HCT116 (cell line): ENCODE measurements around the gene PRKG1. TPM values are rescaled to one million over a fixed set of nuclear protein-coding genes. Genes with fewer than 3 reads are reported as not detected.

Experiments
- ATAC-seq: fragments of 200-7000 bp; cut with Tn5 transposase; 2 replicates; pipeline ENCODE4 v1.9.1; 2020; ENCODE audit warnings: mild to moderate bottlenecking, moderate library complexity
- BruUV-seq: library from RNA; stranded (reverse); fragments of 400-500 nt; replicated peaks from 2 replicates; lab custom pipeline; 2021; lab: Mats Ljungman, UMichigan
- CTCF ChIA-PET: fragments of 300-600 bp; sonication (Branson Sonifier 250); formaldehyde crosslinking; loops from one replicate; lab custom pipeline; 2021; ENCODE audit warnings: antibody characterized with exemption; lab: Charles Lee
- POLR2A ChIA-PET: fragments of 300-600, 350-600 bp; sonication (Branson Sonifier 250); formaldehyde crosslinking; loops from one replicate; lab custom pipeline; 2021; ENCODE audit warnings: antibody characterized with exemption; lab: Charles Lee
- RAD21 ChIA-PET, 2 experiments: fragments of 300-600 bp; sonication (Branson Sonifier 250); formaldehyde crosslinking; loops; one replicate each; lab custom pipeline; 2023; ENCODE audit warnings: low total read pairs in 2 of 2; ENCODE audit not compliant: uncharacterized antibody in 2 of 2, unreplicated experiment in 2 of 2, low non-redundant PET in 1 of 2; lab: Charles Lee
- DNase-seq: peaks from one replicate; pipeline ENCODE4 v3.0.0-alpha.2; 2010; ENCODE audit warnings: low read depth, low spot score
- H2AFZ ChIP-seq: fragments of 200-600 bp; shearing (Covaris generic), sonication (generic); 2 replicates; pipeline ENCODE4 v1.6.1; 2017; ENCODE audit warnings: low read depth, mixed run types, mixed read lengths, antibody characterized with exemption, low read length; ENCODE audit not compliant: poor library complexity, severe bottlenecking
- H3K27ac ChIP-seq: 2 replicates; pipeline ENCODE4 v1.5.1; 2012; ENCODE audit warnings: low read depth, low read length
- H3K27me3 ChIP-seq: fragments of 200-600 bp; sonication (generic); 2 replicates; pipeline ENCODE4 v1.6.1; 2016; ENCODE audit warnings: mixed run types, low read length, mixed read lengths; ENCODE audit not compliant: insufficient read depth
- H3K36me3 ChIP-seq, 2 experiments: fragments of 200-500 bp in 1 of 2; fragments of 200-600 bp in 1 of 2; sonication (Bioruptor generic) in 1 of 2; sonication (generic) in 1 of 2; 2 replicates each; pipeline versions ENCODE4 v1.5.1 to v1.6.1; 2014 to 2016; ENCODE audit warnings: low read length in 2 of 2, inconsistent platforms in 1 of 2, mixed read lengths in 1 of 2, mixed run types in 1 of 2; ENCODE audit not compliant: insufficient read depth in 2 of 2, control insufficient read depth in 1 of 2
- H3K4me1 ChIP-seq, 2 experiments: fragments of 200-600 bp in 1 of 2; sonication (generic) in 1 of 2; 2 replicates each; pipeline versions ENCODE4 v1.5.1 to v1.6.1; 2012 to 2017; ENCODE audit warnings: low read length in 2 of 2, inconsistent platforms in 1 of 2, mild to moderate bottlenecking in 1 of 2, mixed read lengths in 1 of 2, mixed run types in 1 of 2, moderate library complexity in 1 of 2; ENCODE audit not compliant: insufficient read depth in 2 of 2, control insufficient read depth in 1 of 2
- H3K4me2 ChIP-seq: fragments of 200-600 bp; sonication (generic); 2 replicates; pipeline ENCODE4 v1.6.1; 2017; ENCODE audit warnings: mixed run types, low read length, mixed read lengths
- H3K4me3 ChIP-seq, 2 experiments: fragments of 200-600 bp in 1 of 2; sonication (generic) in 1 of 2; replicated peaks in 1 of 2; 2 replicates each; pipeline ENCODE4 v1.5.1; 2011 to 2016; ENCODE audit warnings: low read length in 2 of 2, control low read depth in 1 of 2, low read depth in 1 of 2, mild to moderate bottlenecking in 1 of 2, mixed read lengths in 1 of 2, mixed run types in 1 of 2
- H3K79me2 ChIP-seq: fragments of 200-600 bp; sonication (generic); 2 replicates; pipeline ENCODE4 v1.6.1; 2017; ENCODE audit warnings: mild to moderate bottlenecking, mixed run types, low read length, moderate library complexity, mixed read lengths; ENCODE audit not compliant: insufficient read depth
- H3K9ac ChIP-seq: fragments of 200-600 bp; sonication (generic); 2 replicates; pipeline ENCODE4 v1.6.1; 2016; ENCODE audit warnings: low read length, mixed read lengths
- H3K9me2 ChIP-seq: fragments of 200-600 bp; sonication (generic), shearing (Covaris generic); 2 replicates; pipeline ENCODE4 v1.6.1; 2017; ENCODE audit warnings: mixed run types, mild to moderate bottlenecking, moderate library complexity; ENCODE audit not compliant: insufficient read depth
- H3K9me3 ChIP-seq, 2 experiments: fragments of 200-500 bp in 1 of 2; fragments of 200-600 bp in 1 of 2; sonication (Bioruptor generic) in 1 of 2; sonication (generic) in 1 of 2; 2 replicates each; pipeline ENCODE4 v1.6.1; 2014 to 2017; ENCODE audit warnings: low read length in 2 of 2, mixed read lengths in 2 of 2, inconsistent platforms in 1 of 2, low read depth in 1 of 2, mild to moderate bottlenecking in 1 of 2, mixed run types in 1 of 2, moderate library complexity in 1 of 2; ENCODE audit not compliant: control insufficient read depth in 1 of 2, insufficient read depth in 1 of 2
- H4K20me1 ChIP-seq: fragments of 200-600 bp; sonication (generic), shearing (Covaris generic); 2 replicates; pipeline ENCODE4 v1.6.1; 2017; ENCODE audit warnings: mixed run types, mild to moderate bottlenecking, moderate library complexity; ENCODE audit not compliant: insufficient read depth
- EZH2 ChIP-seq: fragments of 200-600 bp; sonication (generic); IDR thresholded peaks from 2 replicates; pipeline ENCODE4 v1.6.1; 2017; ENCODE audit warnings: antibody characterized with exemption, mixed run types
- EZH2phosphoT487 ChIP-seq: fragments of 200-600 bp; IDR thresholded peaks from 2 replicates; pipeline ENCODE4 v1.6.1; 2018; ENCODE audit warnings: antibody characterized with exemption, borderline replicate concordance
- JUND ChIP-seq: IDR thresholded peaks from 2 replicates; pipeline ENCODE4 v1.6.1; 2012
- RAD21 ChIP-seq: IDR thresholded peaks from 2 replicates; pipeline ENCODE4 v1.6.1; 2012; ENCODE audit warnings: low read depth, mild to moderate bottlenecking
- REST ChIP-seq: IDR thresholded peaks from 2 replicates; pipeline ENCODE4 v1.6.1; 2012; ENCODE audit warnings: low read depth
- SIN3A ChIP-seq: IDR thresholded peaks from 2 replicates; pipeline ENCODE4 v1.6.1; 2012; ENCODE audit warnings: low read depth
- intact Hi-C: fragments of 100-400 bp; cut with micrococcal nuclease; formaldehyde crosslinking; loops from 2 replicates; pipeline ENCODE4 v1.10.0; 2022
- total RNA-seq: library from RNA; stranded (reverse); gene quantifications from one replicate; pipeline ENCODE4 v1.2.1, GENCODE V29; 2021; ENCODE audit not compliant: unreplicated experiment
- TF ChIP-seq, protein P1 (sequence below), 3 experiments: fragments of 200-600 bp in 1 of 3; sonication (generic) in 1 of 3; IDR thresholded peaks in 2 of 3; conservative IDR thresholded peaks in 1 of 3; 2 replicates each; pipeline ENCODE4 v1.5.1; 2012 to 2017; ENCODE audit warnings: low read depth in 2 of 3, low read length in 2 of 3, antibody characterized with exemption in 1 of 3, borderline replicate concordance in 1 of 3, control low read depth in 1 of 3, mild to moderate bottlenecking in 1 of 3, mixed read lengths in 1 of 3, mixed run types in 1 of 3, moderate library complexity in 1 of 3; ENCODE audit not compliant: insufficient read depth in 1 of 3

Gene PRKG1
- total RNA-seq, 1 experiment from 2014 or later, result 1.4 TPM

DNA sequence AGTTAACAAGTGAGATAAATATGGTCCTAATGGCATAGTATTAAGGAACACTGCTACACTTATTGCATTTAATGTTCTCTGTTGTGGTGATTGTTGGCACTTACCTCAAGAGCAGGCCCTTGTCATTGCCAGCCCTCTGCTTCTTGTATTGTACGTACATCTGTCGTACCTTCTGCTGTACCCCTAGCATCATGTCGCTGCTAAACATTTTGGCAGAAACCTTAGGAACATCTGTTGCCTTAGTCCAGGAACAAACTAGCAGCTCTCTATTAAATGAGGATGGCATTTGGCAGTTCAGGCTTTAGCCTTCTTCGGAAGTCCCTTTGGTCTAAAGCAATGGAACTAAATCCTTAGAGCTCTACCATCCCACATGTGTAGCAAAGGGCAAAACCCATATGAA is 47.6 kb downstream of the PRKG1 start:
- DNase-seq, result no peak

More for the DNA sequence above, 47.6 kb downstream of the PRKG1 start:
- Histone ChIP-seq H2AFZ (no peak overlapping the region), H3K9me3 (no peaks in the 10 kb centered on the region), H3K9ac (no peak overlapping the region), H3K27ac (no peak overlapping the region), H3K36me3 (no peaks in the 10 kb centered on the region), H3K4me1 (no peaks in the 10 kb centered on the region), H3K79me2 (no peaks in the 10 kb centered on the region), H3K27me3 (peaks cover 5% of the 10 kb centered on the region; the same call in 1 of the 2 replicates), H3K4me3 (no peak overlapping the region), H3K9me2 (no peaks in the 10 kb centered on the region), H3K4me2 (no peak overlapping the region), H4K20me1 (no peaks in the 10 kb centered on the region)
- POLR2A ChIA-PET, result no interaction called here
- RAD21 ChIA-PET, result no interaction called here
- TF ChIP-seq EZH2 (no peak), EZH2phosphoT487 (no peak), REST (no peak), JUND (no peak), RAD21 (no peak), SIN3A (no peak)
- TF ChIP-seq, protein P1, sequence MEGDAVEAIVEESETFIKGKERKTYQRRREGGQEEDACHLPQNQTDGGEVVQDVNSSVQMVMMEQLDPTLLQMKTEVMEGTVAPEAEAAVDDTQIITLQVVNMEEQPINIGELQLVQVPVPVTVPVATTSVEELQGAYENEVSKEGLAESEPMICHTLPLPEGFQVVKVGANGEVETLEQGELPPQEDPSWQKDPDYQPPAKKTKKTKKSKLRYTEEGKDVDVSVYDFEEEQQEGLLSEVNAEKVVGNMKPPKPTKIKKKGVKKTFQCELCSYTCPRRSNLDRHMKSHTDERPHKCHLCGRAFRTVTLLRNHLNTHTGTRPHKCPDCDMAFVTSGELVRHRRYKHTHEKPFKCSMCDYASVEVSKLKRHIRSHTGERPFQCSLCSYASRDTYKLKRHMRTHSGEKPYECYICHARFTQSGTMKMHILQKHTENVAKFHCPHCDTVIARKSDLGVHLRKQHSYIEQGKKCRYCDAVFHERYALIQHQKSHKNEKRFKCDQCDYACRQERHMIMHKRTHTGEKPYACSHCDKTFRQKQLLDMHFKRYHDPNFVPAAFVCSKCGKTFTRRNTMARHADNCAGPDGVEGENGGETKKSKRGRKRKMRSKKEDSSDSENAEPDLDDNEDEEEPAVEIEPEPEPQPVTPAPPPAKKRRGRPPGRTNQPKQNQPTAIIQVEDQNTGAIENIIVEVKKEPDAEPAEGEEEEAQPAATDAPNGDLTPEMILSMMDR (IDR thresholded peaks at IDR 0.05 in 2 of 3, conservative IDR thresholded peaks at IDR 0.05 in 1 of 3; ENCODE audit: borderline replicate concordance in 1 of 3, insufficient read depth in 1 of 3, low read depth in 2 of 3, low read length in 2 of 3), result no peak
- intact Hi-C loops, result no loop called here
- no TSS peak for BruUV-seq
- no peak for ATAC-seq
- CTCF ChIA-PET, result no interaction called here
